ENCODE measurements around the gene FAM149A.

DNA sequence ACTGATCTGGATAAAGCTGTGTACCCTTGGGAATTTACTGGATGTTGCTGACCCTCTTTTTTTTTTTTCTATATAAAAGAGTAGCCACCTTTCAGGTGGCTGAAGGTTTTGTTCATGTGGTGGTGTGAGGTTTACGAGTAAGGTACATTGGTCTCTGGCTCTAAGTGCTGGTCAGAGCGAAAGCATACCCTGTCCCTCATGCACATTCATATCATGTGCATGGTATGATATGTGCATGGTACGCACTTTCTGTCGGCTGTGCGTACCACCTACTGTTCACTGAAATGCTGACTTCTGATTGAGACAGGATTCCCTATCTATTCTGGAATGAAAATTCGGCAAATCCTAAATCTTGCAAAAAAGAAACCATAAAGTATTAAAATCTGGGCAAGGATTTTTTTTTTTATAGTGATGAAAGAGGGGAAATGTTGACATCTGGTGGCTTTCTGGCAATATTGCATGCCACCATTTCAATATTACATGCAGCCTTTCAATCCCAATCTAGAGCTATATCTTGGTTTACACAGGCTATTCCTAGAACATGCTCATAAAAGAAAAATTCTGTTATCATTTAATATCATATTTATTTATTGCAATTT, 32.8 kb downstream of the FAM149A start:
- TF ChIP-seq, protein P1, sequence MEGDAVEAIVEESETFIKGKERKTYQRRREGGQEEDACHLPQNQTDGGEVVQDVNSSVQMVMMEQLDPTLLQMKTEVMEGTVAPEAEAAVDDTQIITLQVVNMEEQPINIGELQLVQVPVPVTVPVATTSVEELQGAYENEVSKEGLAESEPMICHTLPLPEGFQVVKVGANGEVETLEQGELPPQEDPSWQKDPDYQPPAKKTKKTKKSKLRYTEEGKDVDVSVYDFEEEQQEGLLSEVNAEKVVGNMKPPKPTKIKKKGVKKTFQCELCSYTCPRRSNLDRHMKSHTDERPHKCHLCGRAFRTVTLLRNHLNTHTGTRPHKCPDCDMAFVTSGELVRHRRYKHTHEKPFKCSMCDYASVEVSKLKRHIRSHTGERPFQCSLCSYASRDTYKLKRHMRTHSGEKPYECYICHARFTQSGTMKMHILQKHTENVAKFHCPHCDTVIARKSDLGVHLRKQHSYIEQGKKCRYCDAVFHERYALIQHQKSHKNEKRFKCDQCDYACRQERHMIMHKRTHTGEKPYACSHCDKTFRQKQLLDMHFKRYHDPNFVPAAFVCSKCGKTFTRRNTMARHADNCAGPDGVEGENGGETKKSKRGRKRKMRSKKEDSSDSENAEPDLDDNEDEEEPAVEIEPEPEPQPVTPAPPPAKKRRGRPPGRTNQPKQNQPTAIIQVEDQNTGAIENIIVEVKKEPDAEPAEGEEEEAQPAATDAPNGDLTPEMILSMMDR (IDR thresholded peaks at IDR 0.05; ENCODE audit: insufficient read depth, low read depth, low read length): peak; percentile 80
- no peak for TF ChIP-seq EZH2 (IDR thresholded peaks at IDR 0.05; ENCODE audit: insufficient read depth, low read length)
